AG04449 (cell line): ENCODE measurements around the gene GFY.

Experiments used
- CTCF ChIA-PET: fragments of 350-600 bp; formaldehyde crosslinking; extraction: SDS; loops from one replicate; lab custom pipeline; 2021; ENCODE audit warnings: antibody characterized with exemption; lab: Yijun Ruan, JAX
- POLR2A ChIA-PET: fragments of 400-600, 350-600 bp; formaldehyde crosslinking; extraction: SDS; loops from one replicate; lab custom pipeline; 2020; ENCODE audit warnings: antibody characterized with exemption, inconsistent platforms; lab: Yijun Ruan, JAX
- DNase-seq: peaks from one replicate; pipeline ENCODE4 v3.0.0-alpha.2; 2010; ENCODE audit warnings: low read depth, low spot score
- H3K4me3 ChIP-seq: 2 replicates; pipeline ENCODE4 v1.5.1; 2011; ENCODE audit warnings: low read depth, mild to moderate bottlenecking, control low read depth, low read length
- CTCF ChIP-seq: IDR thresholded peaks from one replicate; pipeline ENCODE4 v1.5.1; 2011; ENCODE audit warnings: mild to moderate bottlenecking, moderate library complexity, low read length, control low read depth, inconsistent platforms; ENCODE audit not compliant: insufficient read depth; ENCODE audit errors: missing control alignments

The GFY gene

GRCh38 chr19:49433240-49433901 lies 8.2 kb downstream of the GFY start:
- DNase-seq, result no peak
- TF ChIP-seq CTCF, result no peak
- H3K4me3 ChIP-seq, result no peak overlapping the region
- CTCF ChIA-PET, result interaction anchor here (1.0 kb wide), 2 partner anchors 10 to 39 kb away, joined by 3 read pairs; no protein-coding TSS in a partner anchor
- POLR2A ChIA-PET, result no interaction called here

- ChIA-PET POLR2A (no interaction called here), CTCF (interaction anchor here (2.1 kb wide), 1 partner anchor 10 kb away, joined by 9 read pairs; no protein-coding TSS in a partner anchor)
- no peak overlapping the region for H3K4me3 ChIP-seq
- no peak for TF ChIP-seq CTCF
- DNase-seq, result no peak
Observed at GRCh38 chr19:49434907-49435583, 9.9 kb downstream of the GFY start.

GRCh38 chr19:49435670-49436069 lies 10.5 kb downstream of the GFY start:
- no peak overlapping the region for H3K4me3 ChIP-seq
- TF ChIP-seq CTCF, result no peak
- no peak for DNase-seq
- ChIA-PET POLR2A (no interaction called here), CTCF (interaction anchor here (1.7 to 2.1 kb wide), 2 partner anchors 9 to 15 kb away, joined by 3 to 9 read pairs; no protein-coding TSS in a partner anchor)

- CTCF ChIA-PET, result interaction anchor here (0.9 to 2.1 kb wide), 3 partner anchors 9 to 45 kb away, joined by 3 to 9 read pairs (median 5); no protein-coding TSS in a partner anchor
- TF ChIP-seq CTCF, result no peak
- DNase-seq, result no peak
- POLR2A ChIA-PET, result no interaction called here
- H3K4me3 ChIP-seq, result no peak overlapping the region
Observed at GRCh38 chr19:49436381-49437017, 11.3 kb downstream of the GFY start.

DNA sequence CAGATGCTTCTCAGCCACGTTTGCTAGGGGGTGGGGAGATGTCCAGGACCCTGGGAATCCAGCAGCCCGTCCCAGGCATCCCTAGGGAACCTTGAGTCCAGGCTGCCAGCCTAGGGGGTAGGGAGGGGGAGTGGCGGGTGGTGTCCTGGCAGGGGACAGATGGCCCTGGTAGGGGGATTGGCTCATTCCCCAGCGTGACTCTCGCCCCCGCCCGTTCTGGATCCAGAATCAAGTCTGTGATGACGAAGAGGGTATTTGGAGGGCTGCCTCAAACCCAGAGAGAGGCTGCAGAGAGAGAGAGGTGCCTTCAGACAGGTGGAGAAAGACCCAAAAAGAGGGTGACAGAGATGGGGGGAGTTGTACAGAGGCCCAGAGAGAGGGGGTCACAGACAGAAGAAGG lies 12.0 kb downstream of the GFY start:
- CTCF ChIA-PET, result interaction anchor here (0.9 to 1.7 kb wide), 2 partner anchors 17 to 46 kb away, joined by 3 to 5 read pairs; no protein-coding TSS in a partner anchor
- POLR2A ChIA-PET, result no interaction called here
- DNase-seq, result no peak
- TF ChIP-seq CTCF, result no peak
- H3K4me3 ChIP-seq, result no peak overlapping the region

DNA sequence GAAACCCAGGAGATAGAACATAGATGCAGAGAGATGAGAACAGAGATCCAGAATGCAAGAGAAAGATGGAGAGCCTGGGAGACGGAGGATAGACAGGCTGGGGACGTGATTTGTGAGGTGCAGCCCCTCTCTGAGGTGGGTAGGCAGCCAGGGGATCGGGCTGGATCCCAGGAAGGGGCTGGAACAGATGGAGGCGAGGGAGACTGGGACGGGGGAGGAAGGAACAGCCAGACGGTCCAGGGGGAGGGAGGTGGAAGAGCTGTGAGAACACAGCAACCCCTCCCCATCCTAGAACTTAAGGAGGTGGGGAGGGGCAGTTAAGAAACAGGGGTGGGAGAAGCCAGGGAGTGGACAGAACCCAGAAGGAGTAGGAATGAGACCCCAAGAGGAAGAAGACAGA lies 13.1 kb downstream of the GFY start:
- ChIA-PET POLR2A (no interaction called here), CTCF (no interaction called here)
- no peak for DNase-seq

More for the DNA sequence above, 13.1 kb downstream of the GFY start:
- H3K4me3 ChIP-seq, result no peak overlapping the region
- no peak for TF ChIP-seq CTCF
